Upper lobe of right lung (tissue), 1 donor: Measurements from ENCODE around the gene LRRK1. TPM values are rescaled to one million over a fixed set of nuclear protein-coding genes. Genes with fewer than 3 reads are reported as not detected.

Experiments used
- ATAC-seq: fragments of 200-7000 bp; cut with Tn5 transposase; one replicate; pipeline ENCODE4 v1.9.1; 2020; ENCODE audit warnings: mild to moderate bottlenecking, moderate library complexity
- DNase-seq: peaks from one replicate; pipeline ENCODE4 v3.0.0-alpha.2; 2020
- H3K27ac ChIP-seq: fragments of 200-600 bp; one replicate; pipeline ENCODE4 v1.8.0; 2022
- H3K27me3 ChIP-seq: fragments of 200-600 bp; one replicate; pipeline ENCODE4 v1.8.0; 2022; ENCODE audit warnings: mild to moderate bottlenecking
- H3K36me3 ChIP-seq: fragments of 200-600 bp; one replicate; pipeline ENCODE4 v1.8.0; 2022
- H3K4me1 ChIP-seq: fragments of 200-600 bp; one replicate; pipeline ENCODE4 v1.8.0; 2022
- H3K4me3 ChIP-seq: fragments of 200-600 bp; one replicate; pipeline ENCODE4 v1.8.0; 2022; ENCODE audit warnings: mild to moderate bottlenecking
- H3K9me3 ChIP-seq: fragments of 200-600 bp; one replicate; pipeline ENCODE4 v1.8.0; 2022
- intact Hi-C: fragments of 100-400 bp; cut with DNase I; formaldehyde crosslinking; loops from one replicate; pipeline ENCODE4 v1.11.0; 2022
- total RNA-seq: library from RNA; stranded (reverse); fragmentation: NEBNext Ultra II Directional; extraction: Animal tissue kit (Norgen Biotek cat#: 25700); gene quantifications from one replicate; pipeline ENCODE4 v1.2.1, GENCODE V29; 2021
- TF ChIP-seq, protein P1 (sequence below): fragments of 200-600 bp; IDR thresholded peaks from one replicate; pipeline ENCODE4 v1.8.0; 2022; ENCODE audit warnings: antibody characterized with exemption
- donor health status: DM: no; HTN: yes; CAD: no; lungs with severe emphysema.

The LRRK1 gene
- total RNA-seq, 1 donor from 2014 or later: 22.6 TPM

DNA sequence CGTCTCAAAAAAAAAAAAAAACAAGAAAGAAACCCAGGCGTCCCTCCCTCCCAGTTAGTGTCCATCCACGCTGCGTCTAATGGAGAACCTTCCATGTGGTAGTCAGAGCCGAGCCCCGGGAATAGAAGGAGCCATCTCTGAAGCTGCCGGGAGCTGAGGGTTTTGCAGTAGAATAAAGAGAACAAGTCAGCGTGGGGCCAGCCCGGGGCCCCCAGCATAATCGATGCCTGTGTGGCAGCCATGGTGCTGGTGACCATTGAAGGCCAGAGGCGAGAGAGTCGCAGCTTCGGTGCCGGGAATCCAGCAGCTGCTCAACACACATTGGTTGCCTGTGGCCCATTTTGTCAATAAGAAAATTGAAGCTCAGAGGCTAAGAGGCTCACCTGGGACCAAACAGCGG is 181.0 kb downstream of the LRRK1 start:
- no peaks in the 10 kb centered on the region for H3K9me3 ChIP-seq
- DNase-seq: no peak
- H3K4me3 ChIP-seq: no peak overlapping the region
- no peak for ATAC-seq
- TF ChIP-seq, protein P1, sequence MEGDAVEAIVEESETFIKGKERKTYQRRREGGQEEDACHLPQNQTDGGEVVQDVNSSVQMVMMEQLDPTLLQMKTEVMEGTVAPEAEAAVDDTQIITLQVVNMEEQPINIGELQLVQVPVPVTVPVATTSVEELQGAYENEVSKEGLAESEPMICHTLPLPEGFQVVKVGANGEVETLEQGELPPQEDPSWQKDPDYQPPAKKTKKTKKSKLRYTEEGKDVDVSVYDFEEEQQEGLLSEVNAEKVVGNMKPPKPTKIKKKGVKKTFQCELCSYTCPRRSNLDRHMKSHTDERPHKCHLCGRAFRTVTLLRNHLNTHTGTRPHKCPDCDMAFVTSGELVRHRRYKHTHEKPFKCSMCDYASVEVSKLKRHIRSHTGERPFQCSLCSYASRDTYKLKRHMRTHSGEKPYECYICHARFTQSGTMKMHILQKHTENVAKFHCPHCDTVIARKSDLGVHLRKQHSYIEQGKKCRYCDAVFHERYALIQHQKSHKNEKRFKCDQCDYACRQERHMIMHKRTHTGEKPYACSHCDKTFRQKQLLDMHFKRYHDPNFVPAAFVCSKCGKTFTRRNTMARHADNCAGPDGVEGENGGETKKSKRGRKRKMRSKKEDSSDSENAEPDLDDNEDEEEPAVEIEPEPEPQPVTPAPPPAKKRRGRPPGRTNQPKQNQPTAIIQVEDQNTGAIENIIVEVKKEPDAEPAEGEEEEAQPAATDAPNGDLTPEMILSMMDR: no peak
- intact Hi-C loops: no loop called here
- no peaks in the 10 kb centered on the region for H3K27me3 ChIP-seq
- H3K36me3 ChIP-seq: no peaks in the 10 kb centered on the region
- H3K27ac ChIP-seq: no peak overlapping the region
- H3K4me1 ChIP-seq: no peaks in the 10 kb centered on the region

DNA sequence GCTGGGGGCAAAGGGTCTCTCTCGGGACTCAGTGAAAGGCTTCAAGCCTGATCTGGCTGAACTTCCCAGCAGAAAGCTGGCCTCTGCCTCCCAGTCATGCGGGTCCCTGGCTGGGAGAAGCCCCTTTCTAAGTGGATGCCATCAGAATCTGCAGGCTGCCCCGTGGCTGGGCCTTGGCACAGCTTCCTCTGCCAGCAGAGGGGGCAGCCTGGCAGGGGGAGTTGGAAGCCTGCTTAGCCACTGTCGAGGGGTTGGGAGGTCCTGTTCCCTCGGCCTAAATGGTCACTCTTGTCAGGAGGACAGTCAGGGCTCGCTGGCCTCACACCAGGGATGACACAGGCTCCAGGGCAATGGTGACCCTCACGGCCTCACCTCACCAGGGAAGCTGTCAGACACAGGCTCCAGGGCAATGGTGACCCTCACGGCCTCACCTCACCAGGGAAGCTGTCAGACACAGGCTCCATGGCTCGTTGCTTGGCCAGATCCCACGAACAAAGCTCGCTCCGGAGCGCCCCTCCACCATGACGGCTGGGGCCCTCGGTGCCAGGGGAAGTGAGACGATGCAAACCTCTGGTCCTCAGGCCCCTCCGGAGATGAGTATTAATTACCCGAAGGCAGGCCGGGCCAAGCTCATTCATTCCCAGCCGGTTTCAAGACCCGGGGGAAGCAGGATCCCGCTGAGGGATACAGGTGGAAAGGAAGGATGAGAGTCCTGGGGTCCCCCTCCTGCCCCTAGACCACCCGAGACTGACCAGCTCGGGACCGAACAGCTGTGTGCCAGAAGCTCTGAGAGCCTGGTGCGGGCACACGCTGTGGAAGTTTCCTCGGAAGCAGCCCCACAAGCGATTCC is 181.7 kb downstream of the LRRK1 start:
- intact Hi-C loops: no loop called here
- Histone ChIP-seq H3K4me3 (no peak overlapping the region), H3K9me3 (no peaks in the 10 kb centered on the region), H3K4me1 (no peaks in the 10 kb centered on the region), H3K36me3 (no peaks in the 10 kb centered on the region), H3K27me3 (no peaks in the 10 kb centered on the region), H3K27ac (no peak overlapping the region)
- DNase-seq: no peak
- TF ChIP-seq, protein P1: no peak
- ATAC-seq: peak; percentile 38

DNA sequence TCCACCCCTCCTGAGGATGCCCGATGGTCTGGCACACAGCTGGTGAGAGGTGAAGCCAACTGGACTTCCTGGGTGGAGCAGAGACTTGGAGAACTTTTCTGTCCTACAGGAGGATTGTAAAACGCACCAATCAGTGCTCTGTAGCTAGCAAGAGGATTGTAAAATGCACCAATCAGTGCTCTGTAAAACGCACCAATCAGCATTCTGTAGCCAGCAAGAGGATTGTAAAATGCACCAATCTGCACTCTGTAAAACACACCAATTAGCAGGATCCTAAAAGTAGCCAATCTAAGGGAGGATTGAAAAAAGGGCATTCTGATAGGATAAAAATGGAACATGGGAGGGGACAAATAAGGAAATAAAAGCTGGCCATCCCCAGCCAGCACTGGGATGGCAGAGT is 182.5 kb downstream of the LRRK1 start:
- DNase-seq (no peak), ATAC-seq (no peak)
- intact Hi-C loops: no loop called here
- TF ChIP-seq, protein P1: no peak
- Histone ChIP-seq H3K4me1 (no peaks in the 10 kb centered on the region), H3K4me3 (no peak overlapping the region), H3K27me3 (no peaks in the 10 kb centered on the region), H3K27ac (no peak overlapping the region), H3K9me3 (no peaks in the 10 kb centered on the region), H3K36me3 (no peaks in the 10 kb centered on the region)

DNA sequence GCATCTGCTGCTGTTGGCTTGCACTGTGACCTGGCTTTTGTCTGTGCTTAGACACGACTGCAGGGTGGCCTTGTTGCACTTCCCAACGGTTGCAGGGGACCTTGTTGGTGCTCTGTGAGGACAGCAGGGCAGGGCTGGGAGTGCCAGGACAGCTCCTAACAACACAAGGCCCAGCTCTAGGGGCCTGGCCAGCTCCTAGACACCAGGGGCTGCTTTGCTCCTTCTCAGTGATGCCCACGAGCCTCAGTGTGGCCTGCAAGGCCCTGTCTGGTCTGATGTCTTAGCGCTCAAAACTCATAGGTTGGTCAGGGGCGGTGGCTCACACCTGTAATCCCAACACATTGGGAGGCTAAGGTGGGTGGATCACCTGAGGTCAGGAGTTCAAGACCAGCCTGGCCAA is 183.6 kb downstream of the LRRK1 start:
- Histone ChIP-seq H3K9me3 (no peaks in the 10 kb centered on the region), H3K4me3 (no peak overlapping the region), H3K36me3 (no peaks in the 10 kb centered on the region), H3K27me3 (no peaks in the 10 kb centered on the region), H3K4me1 (no peaks in the 10 kb centered on the region), H3K27ac (no peak overlapping the region)
- intact Hi-C loops: no loop called here
- ATAC-seq: no peak
- TF ChIP-seq, protein P1: no peak
- no peak for DNase-seq

DNA sequence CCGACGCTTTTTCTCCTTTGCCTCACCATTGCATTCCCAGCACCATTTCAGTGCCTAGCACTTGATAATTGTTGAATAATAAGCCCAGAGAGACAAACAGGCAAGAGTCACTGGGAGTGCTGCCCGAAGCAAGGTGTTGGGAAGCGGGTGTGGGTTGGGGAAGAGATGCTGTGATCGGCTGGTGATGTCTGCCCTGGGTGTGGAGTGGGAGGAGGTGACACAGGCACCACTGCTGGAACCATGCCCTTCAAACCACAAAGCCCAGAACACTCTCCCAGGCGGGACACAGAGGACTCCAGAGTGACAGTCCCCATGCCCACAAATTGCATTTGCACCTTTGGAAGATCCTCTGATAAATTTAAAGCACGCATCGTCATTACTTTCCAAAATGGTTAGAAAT is 184.4 kb downstream of the LRRK1 start:
- Histone ChIP-seq H3K27me3 (no peaks in the 10 kb centered on the region), H3K36me3 (no peaks in the 10 kb centered on the region), H3K27ac (no peak overlapping the region), H3K4me3 (no peak overlapping the region), H3K9me3 (no peaks in the 10 kb centered on the region), H3K4me1 (no peaks in the 10 kb centered on the region)
- TF ChIP-seq, protein P1: no peak
- DNase-seq (no peak), ATAC-seq (no peak)
- intact Hi-C loops: no loop called here
